Urinary bladder (tissue), 4 donors: ENCODE data around the gene CCBE1. TPM values are rescaled to one million over a fixed set of nuclear protein-coding genes. Genes with fewer than 3 reads are reported as not detected.

Experiments used
- DNase-seq: peaks from one replicate; pipeline ENCODE4 v3.0.0-alpha.2; 2015; ENCODE audit errors: extremely low spot score
- H3K27ac ChIP-seq: one replicate; pipeline ENCODE4 v1.5.1; 2013; ENCODE audit warnings: low read depth, mild to moderate bottlenecking, moderate library complexity
- H3K36me3 ChIP-seq: one replicate; pipeline ENCODE4 v1.6.1; 2013; ENCODE audit warnings: mild to moderate bottlenecking, moderate library complexity; ENCODE audit not compliant: insufficient read depth
- H3K4me1 ChIP-seq: one replicate; pipeline ENCODE4 v1.6.1; 2013; ENCODE audit warnings: mild to moderate bottlenecking, moderate library complexity; ENCODE audit not compliant: insufficient read depth
- H3K4me3 ChIP-seq: one replicate; pipeline ENCODE4 v1.5.1; 2013; ENCODE audit warnings: low read depth, low read length
- WGBS: extraction: QIAGEN DNeasy Blood & Tissue Kit; methylation state at CpG from one replicate; pipeline ENCODE4 v1.1.7; 2013; 5-methylcytosine and 5-hydroxymethylcytosine counted together
- polyA plus RNA-seq: library from polyadenylated mRNA; stranded (reverse); fragments of 200-250 nt; gene quantifications from one replicate; pipeline ENCODE4 v1.2.3, GENCODE V29; 2013
- total RNA-seq: library from RNA; depleted of rRNA; stranded (reverse); fragments of >200 nt; gene quantifications from one replicate; pipeline ENCODE4 v1.2.3, GENCODE V29; 2014
- donor health status: healthy with polysubstance abuse.
- donor health status: healthy.

The CCBE1 gene
- total and polyA plus RNA-seq, 2 donors, result 0.37 to 4.2 TPM

DNA sequence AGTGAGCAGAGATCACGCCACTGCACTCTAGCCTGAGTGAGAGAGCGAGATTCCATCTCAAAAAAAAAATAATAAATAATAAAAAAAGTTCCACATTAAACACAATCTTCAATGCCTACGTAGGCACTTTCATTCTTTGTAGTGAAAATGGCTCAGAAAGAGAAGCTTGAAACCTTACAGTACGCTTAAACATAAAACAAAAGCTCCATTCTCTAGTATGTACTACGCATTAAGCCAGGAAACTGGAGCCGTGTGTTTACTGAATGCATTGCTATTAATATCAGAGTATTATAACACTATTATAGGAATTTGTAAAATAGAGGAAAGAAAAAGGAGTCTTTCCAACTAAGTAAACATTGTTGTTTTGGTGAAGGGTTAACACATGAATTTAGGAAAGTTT lies 296.8 kb downstream of the CCBE1 start:
- Histone ChIP-seq H3K4me3 (no peak overlapping the region), H3K27ac (no peak overlapping the region), H3K4me1 (no peaks in the 10 kb centered on the region), H3K36me3 (no peaks in the 10 kb centered on the region)
- WGBS, result 85% methylated on average over 6 of the region's 6 CpGs
- no peak for DNase-seq

DNA sequence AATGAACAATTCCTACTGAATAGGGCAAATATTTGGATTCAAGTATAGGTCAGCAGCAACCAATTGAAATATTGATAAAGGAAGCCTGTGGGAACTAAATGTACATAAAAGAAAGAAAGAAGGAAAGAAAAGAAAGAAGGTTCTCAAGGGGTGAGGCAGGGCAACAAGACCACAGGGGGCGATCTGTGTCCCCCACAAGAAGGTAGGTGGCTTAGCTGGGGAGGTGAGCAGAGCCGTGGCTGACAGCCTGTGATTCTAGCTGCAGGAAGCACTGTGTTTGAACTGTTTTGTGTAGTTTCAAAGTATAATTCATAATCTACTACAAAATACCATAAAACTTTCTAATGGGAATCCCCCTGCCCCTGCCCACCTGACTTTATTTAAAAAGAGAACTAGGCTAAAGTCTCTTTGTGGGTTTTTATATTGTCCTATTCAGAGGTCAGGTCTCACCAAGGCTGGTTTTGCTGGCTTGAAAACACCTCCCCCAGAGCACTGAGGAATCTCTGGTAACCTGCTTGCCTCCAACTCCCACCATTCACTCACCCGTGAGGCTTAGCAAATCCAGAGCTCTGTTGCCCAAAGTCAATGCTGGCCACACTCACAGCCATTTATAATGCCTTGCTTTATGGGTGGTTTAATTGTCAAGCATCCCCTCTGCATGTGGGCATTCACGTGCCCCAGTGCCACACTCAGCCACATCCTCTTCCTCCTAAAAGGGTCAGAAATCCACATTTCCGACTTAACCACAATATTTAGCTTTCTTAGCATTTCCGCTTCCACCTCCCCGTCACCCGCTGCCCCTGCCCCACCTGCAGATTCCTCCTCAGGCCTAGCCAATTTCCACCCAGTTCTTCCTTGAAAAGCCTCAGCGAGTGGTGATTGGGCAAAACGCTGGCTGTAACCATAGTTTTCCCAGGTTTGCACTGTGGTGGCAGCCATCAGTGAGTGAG lies 301.7 kb downstream of the CCBE1 start:
- Histone ChIP-seq H3K4me3 (no peak overlapping the region), H3K27ac (no peak overlapping the region), H3K36me3 (no peaks in the 10 kb centered on the region), H3K4me1 (no peaks in the 10 kb centered on the region)
- DNase-seq, result no peak
- WGBS, result 80% methylated on average over 10 of the region's 10 CpGs

DNA sequence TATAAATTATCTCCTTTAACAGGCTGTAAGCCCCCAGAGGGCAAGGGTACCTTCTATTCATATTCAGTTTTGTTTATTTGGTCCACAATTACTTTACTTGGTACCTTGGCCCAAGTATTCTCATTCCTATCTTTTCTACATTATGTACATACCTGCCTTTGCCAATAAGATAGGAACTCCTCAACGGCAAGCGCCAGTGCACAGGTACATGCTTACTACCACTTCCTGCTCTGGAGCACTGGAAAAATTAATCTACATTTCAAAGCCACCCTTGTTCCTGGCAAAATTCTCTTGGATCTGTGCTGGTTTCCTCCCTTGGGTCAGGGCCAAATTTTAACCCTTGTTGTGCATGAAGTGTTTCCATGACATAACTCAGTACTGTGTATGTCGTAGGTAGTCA lies 303.8 kb downstream of the CCBE1 start:
- Histone ChIP-seq H3K4me3 (no peak overlapping the region), H3K4me1 (no peaks in the 10 kb centered on the region), H3K27ac (no peak overlapping the region), H3K36me3 (no peaks in the 10 kb centered on the region)
- no peak for DNase-seq
- WGBS, result 80% methylated on average over 3 of the region's 3 CpGs

DNA sequence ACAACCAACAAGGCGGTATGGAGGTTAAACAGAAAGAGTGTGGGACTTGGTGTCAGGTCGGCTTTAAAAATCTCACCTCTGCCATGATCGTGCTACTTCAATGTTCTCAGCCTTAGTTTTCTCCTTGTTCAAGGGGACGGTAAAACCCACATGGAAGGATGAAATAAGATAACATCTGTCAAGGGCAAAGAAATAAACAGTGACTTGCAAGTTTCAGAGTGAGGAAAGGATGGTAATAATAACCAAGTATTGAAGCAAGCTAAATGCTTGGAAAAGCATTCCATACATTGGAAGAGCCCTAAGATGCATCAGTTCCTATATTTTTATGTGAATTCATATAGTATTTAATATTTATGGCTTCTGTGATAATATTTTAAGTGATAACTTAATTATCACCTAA lies 308.4 kb downstream of the CCBE1 start:
- WGBS, result 68% methylated on average over 4 of the region's 4 CpGs
- Histone ChIP-seq H3K4me1 (no peaks in the 10 kb centered on the region), H3K4me3 (no peak overlapping the region)

DNA sequence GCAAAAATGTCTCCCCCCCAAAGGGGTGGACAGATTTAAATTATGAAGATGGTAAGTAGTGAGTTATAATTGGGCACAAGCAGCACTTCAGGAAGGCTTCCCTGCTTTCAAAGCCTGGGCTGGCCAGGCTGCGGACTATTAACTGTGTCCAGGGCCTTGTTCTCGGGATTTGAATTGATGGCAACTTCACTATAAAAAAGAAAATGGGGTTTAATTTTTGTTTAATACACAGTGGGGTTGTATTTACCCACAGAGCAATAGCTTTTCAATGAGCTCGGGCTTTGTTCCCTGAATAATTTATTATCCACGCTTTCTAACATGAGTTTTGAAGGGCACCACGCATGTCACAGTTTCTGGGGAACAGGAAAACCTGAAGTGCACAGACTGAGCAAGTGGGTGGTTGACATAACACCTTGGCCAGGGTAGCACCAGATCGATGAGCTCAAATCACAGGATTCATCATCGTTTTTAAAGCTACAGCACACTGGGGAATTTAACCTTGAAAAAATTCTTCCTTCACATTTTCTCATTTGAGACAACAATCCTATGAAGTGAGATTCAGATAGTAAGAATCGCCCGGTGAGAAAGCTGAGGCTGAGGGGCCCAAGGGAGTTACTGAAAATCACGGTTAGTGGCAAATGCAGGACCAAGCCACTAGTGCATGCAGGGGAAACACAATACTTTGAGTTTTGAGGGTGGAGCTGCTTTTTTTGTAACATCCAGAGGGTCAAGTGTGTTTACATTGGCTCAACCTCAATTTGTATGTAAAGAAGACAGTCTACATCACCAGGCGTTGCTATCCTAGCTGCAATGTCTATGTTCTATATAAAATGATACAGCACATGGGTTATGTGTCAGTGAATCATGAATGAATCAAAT lies 309.3 kb downstream of the CCBE1 start:
- Histone ChIP-seq H3K4me3 (no peak overlapping the region), H3K27ac (no peak overlapping the region), H3K4me1 (no peaks in the 10 kb centered on the region), H3K36me3 (no peaks in the 10 kb centered on the region)
- no peak for DNase-seq
- WGBS, result 77% methylated on average over 11 of the region's 11 CpGs

More for the DNA sequence above, 308.4 kb downstream of the CCBE1 start:
- no peaks in the 10 kb centered on the region for H3K36me3 ChIP-seq
- H3K27ac ChIP-seq, result no peak overlapping the region
- no peak for DNase-seq

DNA sequence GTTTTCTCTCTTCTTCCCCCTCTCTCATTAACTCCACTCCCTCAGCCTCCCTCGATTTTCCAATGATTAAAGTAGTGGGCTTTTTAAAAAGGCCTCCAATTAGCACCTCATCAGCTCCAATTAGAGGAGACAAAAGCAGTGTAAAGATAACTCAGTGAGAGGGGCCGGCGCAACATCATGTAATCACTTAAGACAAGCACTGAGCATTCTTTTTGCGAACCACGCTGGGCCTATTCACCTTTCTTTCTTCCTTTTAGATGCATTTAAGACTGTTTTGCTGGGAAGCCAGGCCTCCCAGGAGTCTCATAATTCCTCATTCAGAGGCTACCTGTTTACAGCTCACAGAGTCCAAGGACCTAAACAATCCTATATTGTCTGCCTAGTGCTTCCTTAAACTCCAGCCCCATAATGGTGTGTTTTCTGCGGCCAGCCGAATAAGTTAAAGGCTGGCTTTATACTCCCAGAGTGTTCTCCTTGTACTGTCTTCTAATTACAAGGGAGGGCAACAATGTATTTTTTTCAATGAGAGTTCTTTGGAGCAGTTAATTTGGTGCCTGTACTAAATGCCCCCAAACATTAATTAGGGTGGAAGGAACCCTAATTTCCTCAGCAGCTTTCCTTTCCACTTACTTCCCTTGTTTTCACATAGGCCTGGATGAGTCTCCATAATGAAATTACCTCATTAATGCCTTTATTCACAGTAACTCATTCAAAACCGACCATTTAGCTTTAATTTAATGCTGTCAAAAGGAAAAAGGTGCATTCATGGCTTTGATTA lies 310.1 kb downstream of the CCBE1 start:
- 71% methylated on average over 8 of the region's 8 CpGs for WGBS
- no peaks in the 10 kb centered on the region for H3K4me1 ChIP-seq
- H3K4me3 ChIP-seq, result no peak overlapping the region
- H3K36me3 ChIP-seq, result no peaks in the 10 kb centered on the region
- no peak overlapping the region for H3K27ac ChIP-seq
- no peak for DNase-seq

DNA sequence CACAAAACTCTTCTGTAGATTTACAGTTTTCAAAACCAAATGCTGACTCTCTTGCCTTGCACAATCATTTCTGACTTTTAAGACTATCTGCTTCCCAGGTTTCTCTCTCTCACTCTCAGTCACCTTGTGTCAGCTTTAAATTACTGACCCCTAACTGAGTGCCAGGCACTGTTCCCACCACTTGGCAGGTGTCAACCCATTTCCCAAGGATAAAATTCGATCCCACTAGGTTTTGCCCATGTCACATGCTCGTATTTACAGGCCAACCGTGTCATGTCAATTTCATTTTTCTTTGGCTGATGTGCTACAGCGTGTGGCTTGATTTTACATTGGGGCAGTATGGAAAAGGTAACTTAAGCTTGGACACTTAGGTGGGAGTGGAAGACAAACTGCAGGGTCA lies 312.0 kb downstream of the CCBE1 start:
- DNase-seq, result no peak
- H3K4me3 ChIP-seq, result no peak overlapping the region
- no peaks in the 10 kb centered on the region for H3K4me1 ChIP-seq
- H3K36me3 ChIP-seq, result no peaks in the 10 kb centered on the region
- H3K27ac ChIP-seq, result no peak overlapping the region
- 85% methylated on average over 4 of the region's 4 CpGs for WGBS

DNA sequence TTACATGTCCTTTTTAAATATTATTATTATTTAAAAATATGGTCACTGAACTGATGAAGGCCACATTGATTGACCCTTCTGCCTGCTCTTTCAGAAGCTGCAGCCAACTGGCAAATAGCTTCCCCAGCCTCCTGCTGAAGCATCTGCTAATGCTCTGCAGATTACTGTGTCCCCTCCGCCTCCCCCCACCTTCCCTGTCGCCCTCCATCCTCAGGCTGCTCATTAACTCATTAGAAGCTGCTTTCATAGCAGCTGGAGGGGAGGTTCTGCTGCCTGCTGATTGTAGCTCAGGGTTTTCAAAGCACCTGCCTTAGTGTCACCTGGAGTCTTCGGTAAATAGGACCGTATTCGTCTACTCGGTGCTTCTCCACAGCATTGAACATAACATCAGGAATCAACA lies 313.4 kb downstream of the CCBE1 start:
- 55% methylated on average over 6 of the region's 6 CpGs for WGBS

DNA sequence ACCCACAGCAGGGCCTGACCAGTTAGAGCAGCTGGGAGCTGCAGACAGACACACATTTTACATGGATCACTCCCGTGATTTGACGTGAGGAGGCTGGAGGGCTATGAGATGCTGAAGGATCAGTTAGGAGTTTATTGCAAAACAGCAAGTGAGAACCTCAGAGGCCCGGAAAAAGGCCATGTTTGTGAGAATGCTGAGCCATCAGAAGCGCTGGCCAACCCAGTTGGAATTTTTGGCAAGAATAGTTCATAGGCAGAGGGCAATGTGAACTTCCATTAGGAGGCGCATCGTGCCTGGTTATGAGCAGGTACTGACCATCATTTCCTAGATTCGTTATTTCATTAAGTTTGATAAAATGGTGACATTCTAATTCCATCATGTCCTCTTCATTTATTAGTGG lies 314.8 kb downstream of the CCBE1 start:
- H3K4me3 ChIP-seq, result no peak overlapping the region
- no peaks in the 10 kb centered on the region for H3K4me1 ChIP-seq
- DNase-seq, result no peak
- no peaks in the 10 kb centered on the region for H3K36me3 ChIP-seq
- WGBS, result 75% methylated on average over 7 of the region's 7 CpGs
- H3K27ac ChIP-seq, result no peak overlapping the region

More for the DNA sequence above, 313.4 kb downstream of the CCBE1 start:
- no peak for DNase-seq
- no peaks in the 10 kb centered on the region for H3K4me1 ChIP-seq
- no peak overlapping the region for H3K4me3 ChIP-seq
- H3K36me3 ChIP-seq, result no peaks in the 10 kb centered on the region
- H3K27ac ChIP-seq, result no peak overlapping the region

DNA sequence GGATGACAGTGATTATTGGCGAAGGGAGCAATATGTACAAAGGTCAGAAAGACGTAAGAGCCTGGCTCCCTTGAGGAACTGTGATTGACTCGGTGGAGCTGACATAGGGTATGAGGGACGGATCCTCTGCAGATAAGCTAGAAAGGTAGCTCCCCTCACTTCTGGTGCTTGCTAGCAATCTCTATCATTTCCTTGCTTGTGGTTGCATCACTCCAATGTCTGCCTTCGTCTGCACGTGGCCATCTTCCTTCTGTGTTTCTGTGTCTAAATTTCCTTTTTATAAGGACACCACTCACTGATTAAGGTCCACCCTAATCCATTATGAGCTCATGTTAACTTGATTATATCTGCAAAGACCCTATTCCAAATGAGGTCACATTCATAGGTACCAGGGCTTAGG lies 315.3 kb downstream of the CCBE1 start:
- Histone ChIP-seq H3K4me3 (no peak overlapping the region), H3K36me3 (no peaks in the 10 kb centered on the region), H3K4me1 (no peaks in the 10 kb centered on the region), H3K27ac (no peak overlapping the region)
- 84% methylated on average over 6 of the region's 6 CpGs for WGBS
- no peak for DNase-seq

Other genes with a start within 250 kb of the CCBE1 start
- 1.6 TPM for gene PMAIP1, start 202.6 kb upstream of the CCBE1 start, total RNA-seq
- gene PMAIP1, start 202.6 kb upstream of the CCBE1 start, polyA plus RNA-seq, result 1.1 TPM